ENCODE results near the gene DENND1C. TPM values are rescaled to one million over a fixed set of nuclear protein-coding genes. Genes with fewer than 3 reads are reported as not detected.

Gene DENND1C
- total and polyA plus RNA-seq, 9 of the 15 experiments (the other 6 are each of a cell fraction or from before 2014, with no cell fraction given), result 0.03 to 1.2 (median 0.32) TPM; not detected in 1

DNA sequence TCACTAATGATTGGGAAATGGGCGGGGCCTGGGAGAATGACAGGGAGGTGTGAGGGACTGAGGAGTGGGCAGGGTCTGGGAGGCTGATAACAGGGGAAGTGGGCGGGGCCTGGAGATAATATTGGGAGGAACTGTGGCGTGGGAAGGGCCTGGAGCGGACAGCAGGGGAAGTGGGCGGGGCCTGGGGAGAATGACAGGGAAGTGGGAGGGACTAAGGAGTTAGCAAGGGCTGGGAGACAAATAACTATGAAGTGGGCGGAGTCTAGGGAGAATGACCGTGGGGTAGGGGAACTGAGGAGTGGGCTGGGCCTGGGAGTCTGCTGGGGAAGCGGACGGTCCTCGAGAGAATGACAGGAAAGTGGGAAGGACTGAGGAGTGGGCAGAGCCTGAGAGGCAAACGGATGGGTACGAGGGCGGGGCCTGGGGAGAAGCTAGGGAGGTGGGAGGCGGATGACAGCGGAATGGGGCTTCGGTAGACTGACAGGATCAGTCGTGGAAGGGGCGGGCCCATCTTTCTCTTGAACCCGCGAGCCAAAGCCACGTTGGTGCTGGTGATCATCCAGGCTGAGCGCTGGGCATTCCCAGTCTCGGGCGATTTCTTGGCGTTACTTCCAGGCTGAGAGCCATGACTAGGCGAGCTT is 34.6 kb upstream of the DENND1C start (continued):
- TF ChIP-seq, protein P1, sequence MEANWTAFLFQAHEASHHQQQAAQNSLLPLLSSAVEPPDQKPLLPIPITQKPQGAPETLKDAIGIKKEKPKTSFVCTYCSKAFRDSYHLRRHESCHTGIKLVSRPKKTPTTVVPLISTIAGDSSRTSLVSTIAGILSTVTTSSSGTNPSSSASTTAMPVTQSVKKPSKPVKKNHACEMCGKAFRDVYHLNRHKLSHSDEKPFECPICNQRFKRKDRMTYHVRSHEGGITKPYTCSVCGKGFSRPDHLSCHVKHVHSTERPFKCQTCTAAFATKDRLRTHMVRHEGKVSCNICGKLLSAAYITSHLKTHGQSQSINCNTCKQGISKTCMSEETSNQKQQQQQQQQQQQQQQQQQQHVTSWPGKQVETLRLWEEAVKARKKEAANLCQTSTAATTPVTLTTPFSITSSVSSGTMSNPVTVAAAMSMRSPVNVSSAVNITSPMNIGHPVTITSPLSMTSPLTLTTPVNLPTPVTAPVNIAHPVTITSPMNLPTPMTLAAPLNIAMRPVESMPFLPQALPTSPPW (CRISPR knock-in tag; IDR thresholded peaks at IDR 0.05), result peak; percentile 41; the same call in 1 of the 2 replicates
- TF ChIP-seq ZNF77 (CRISPR knock-in tag; IDR thresholded peaks at IDR 0.05), result no peak
- TF ChIP-seq CHD1 (IDR thresholded peaks at IDR 0.05; ENCODE audit: low read length), result no peak
- TF ChIP-seq MEIS2 (IDR thresholded peaks at IDR 0.05; ENCODE audit: partially characterized antibody), result peak; percentile 50
- TF ChIP-seq CREM (IDR thresholded peaks at IDR 0.05; ENCODE audit: low read depth), result peak; percentile 11
- peak; percentile 49 to 62; a peak in 2 of 4 replicates for TF ChIP-seq SIN3A (IDR thresholded peaks at IDR 0.05; ENCODE audit: borderline replicate concordance in 2 of 2, control insufficient read depth in 1 of 2, low read depth in 2 of 2, low read length in 2 of 2)
- TF ChIP-seq, protein P2, sequence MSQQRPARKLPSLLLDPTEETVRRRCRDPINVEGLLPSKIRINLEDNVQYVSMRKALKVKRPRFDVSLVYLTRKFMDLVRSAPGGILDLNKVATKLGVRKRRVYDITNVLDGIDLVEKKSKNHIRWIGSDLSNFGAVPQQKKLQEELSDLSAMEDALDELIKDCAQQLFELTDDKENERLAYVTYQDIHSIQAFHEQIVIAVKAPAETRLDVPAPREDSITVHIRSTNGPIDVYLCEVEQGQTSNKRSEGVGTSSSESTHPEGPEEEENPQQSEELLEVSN (IDR thresholded peaks at IDR 0.05; ENCODE audit: borderline replicate concordance in 1 of 2, extremely low read depth in 1 of 2, insufficient read depth in 1 of 2, insufficient read length in 1 of 2, low read depth in 1 of 2, low read length in 1 of 2, poor library complexity in 1 of 2, severe bottlenecking in 1 of 2), result no peak
- TF ChIP-seq TBL1XR1 (IDR thresholded peaks at IDR 0.05; ENCODE audit: low read length in 2 of 2), result no peak
- TF ChIP-seq, protein P3, sequence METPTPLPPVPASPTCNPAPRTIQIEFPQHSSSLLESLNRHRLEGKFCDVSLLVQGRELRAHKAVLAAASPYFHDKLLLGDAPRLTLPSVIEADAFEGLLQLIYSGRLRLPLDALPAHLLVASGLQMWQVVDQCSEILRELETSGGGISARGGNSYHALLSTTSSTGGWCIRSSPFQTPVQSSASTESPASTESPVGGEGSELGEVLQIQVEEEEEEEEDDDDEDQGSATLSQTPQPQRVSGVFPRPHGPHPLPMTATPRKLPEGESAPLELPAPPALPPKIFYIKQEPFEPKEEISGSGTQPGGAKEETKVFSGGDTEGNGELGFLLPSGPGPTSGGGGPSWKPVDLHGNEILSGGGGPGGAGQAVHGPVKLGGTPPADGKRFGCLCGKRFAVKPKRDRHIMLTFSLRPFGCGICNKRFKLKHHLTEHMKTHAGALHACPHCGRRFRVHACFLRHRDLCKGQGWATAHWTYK (CRISPR knock-in tag; IDR thresholded peaks at IDR 0.05), result no peak
- peak; percentile 26; the same call in 1 of the 2 replicates for TF ChIP-seq MXI1 (IDR thresholded peaks at IDR 0.05; ENCODE audit: low read depth, low read length)
- TF ChIP-seq NFE2L1 (tag; IDR thresholded peaks at IDR 0.05; ENCODE audit: borderline replicate concordance, low read depth), result no peak
- TF ChIP-seq POLR2B (IDR thresholded peaks at IDR 0.05; ENCODE audit: low read depth, partially characterized antibody), result peak; percentile 63
- no peak for TF ChIP-seq RBM34 (IDR thresholded peaks at IDR 0.05; ENCODE audit: borderline replicate concordance, insufficient read depth, low read length)
- TF ChIP-seq ZBTB7A (IDR thresholded peaks at IDR 0.05; ENCODE audit: borderline replicate concordance, control insufficient read depth, low read depth, low read length), result 0 out of 2 replicates have a peak, but pooled peaks have one; percentile 43
- TF ChIP-seq NR3C1 (CRISPR knock-in tag; IDR thresholded peaks at IDR 0.05), result no peak
- TF ChIP-seq SP2 (IDR thresholded peaks at IDR 0.05; ENCODE audit: extremely low read depth, low read depth, low read length, poor library complexity, severe bottlenecking), result peak; percentile 5
- TF ChIP-seq NRF1 (conservative IDR thresholded peaks at IDR 0.05 in 1 of 2, IDR thresholded peaks at IDR 0.05 in 1 of 2), result peak; percentile 67 to 71
- TF ChIP-seq, protein P4, sequence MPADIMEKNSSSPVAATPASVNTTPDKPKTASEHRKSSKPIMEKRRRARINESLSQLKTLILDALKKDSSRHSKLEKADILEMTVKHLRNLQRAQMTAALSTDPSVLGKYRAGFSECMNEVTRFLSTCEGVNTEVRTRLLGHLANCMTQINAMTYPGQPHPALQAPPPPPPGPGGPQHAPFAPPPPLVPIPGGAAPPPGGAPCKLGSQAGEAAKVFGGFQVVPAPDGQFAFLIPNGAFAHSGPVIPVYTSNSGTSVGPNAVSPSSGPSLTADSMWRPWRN (IDR thresholded peaks at IDR 0.05; ENCODE audit: low read depth), result no peak
- peak; percentile 84 for TF ChIP-seq POLR2G (IDR thresholded peaks at IDR 0.05; ENCODE audit: low read depth, low read length)

Data from K562 (cell line).